LoVo (cell line): Measurements from ENCODE around the gene PCDHB11.
A peak's percentile ranks its signal among the peaks of the same experiment; 100 is the strongest.
"Not testable (repeated sequence)": the region's sequence is repeated elsewhere in the genome, so short reads cannot be mapped to it uniquely, and the experiment has no call there.

Source experiments
- DNase-seq: peaks from one replicate; pipeline ENCODE4 v3.0.0-alpha.2; 2016; ENCODE audit warnings: low spot score

PCDHB11 gene

DNA sequence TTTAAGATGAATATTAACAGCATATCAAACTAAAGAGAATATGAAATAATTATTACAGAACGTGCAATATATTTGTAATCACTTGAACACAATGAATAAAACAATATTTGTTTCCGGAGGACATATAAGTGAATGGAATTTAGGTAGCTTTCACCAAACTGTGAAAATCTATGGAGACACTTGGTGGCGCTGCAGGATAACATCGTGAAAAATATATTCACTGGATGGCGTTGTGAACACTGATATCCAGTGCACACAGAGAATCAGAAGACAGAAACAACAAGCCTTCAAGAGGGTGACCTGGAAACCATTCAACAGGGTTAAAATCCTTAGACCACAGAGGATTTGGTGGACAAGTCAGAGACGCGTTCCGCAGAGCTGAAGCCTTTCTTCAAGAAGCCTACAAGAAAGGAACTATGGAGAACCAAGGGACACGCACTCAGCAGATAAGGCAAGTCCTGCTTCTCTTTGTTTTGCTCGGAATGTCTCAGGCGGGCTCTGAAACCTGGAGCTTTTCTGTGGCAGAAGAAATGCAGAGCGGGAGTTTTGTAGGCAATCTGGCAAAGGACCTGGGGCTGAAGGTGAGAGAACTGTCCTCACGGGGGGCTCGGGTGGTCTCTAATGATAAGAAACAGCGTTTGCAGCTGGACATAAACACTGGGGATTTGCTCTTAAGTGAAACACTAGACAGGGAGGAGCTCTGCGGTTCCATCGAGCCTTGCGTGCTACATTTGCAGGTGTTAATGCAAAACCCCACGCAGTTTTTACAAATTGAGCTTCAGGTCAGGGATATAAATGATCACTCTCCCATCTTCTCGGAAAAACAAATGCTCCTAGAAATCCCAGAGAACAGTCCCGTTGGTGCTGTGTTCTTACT, at the start of gene PCDHB11:
PCDHB11 (plus strand) TSS at position 269 of the 877 bp plus-strand sequence; CDS start at position 417, 148 bp downstream.
- DNase-seq: no peak

DNA sequence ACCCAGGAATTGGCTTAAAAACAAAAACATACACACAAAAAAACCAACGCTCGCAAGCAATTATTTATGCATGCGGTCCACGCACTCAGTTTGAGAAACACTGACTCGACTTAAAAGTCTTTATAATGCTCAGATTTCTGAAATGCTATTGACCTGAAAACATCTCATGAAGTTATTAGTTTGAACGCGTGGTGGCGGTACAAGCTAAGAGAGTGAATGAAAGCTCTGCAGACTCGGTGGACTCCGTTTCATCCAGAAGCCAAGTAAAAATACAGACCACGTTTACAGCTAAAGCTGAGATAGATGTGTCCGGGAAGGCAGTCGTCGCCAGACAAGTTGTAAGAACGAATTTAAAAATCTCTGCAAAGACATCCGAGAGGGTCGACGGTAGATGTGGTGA, 49.6 kb upstream of the PCDHB11 start, which contains the start of gene PCDHB6:
PCDHB6 (plus strand) TSS at position 246 of the 400 bp plus-strand sequence. CDS start 201 bp downstream, outside the sequence.
- no peak for DNase-seq

DNA sequence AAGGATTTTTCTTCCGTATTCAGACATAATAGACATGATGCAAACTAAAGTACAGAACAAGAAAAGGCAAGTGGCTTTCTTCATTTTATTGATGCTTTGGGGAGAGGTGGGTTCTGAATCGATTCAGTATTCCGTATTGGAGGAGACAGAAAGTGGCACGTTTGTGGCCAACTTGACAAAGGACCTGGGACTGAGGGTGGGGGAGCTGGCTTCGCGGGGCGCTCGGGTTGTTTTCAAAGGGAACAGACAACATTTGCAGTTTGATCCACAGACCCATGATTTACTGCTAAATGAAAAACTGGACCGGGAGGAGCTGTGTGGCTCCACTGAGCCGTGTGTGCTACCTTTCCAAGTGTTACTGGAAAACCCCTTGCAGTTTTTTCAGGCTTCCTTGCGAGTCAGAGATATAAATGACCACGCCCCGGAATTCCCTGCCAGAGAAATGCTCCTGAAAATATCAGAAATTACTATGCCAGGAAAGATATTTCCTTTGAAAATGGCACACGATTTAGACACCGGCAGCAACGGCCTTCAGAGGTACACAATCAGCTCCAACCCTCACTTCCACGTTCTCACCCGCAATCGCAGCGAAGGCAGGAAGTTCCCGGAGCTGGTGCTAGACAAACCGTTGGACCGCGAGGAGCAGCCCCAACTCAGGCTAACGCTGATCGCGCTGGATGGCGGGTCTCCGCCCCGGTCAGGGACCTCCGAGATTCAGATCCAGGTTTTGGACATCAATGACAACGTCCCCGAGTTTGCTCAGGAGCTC, 49.0 kb upstream of the PCDHB11 start:
- DNase-seq: no peak

DNA sequence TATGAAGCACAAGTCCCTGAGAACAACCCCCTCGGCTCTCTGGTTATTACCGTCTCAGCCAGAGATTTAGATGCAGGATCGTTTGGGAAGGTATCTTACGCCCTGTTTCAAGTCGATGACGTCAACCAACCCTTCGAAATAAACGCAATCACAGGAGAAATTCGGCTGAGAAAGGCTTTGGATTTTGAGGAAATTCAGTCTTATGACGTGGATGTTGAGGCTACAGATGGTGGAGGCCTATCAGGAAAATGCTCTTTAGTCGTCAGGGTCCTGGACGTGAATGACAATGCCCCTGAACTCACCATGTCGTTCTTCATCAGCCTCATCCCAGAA, 48.5 kb upstream of the PCDHB11 start:
- no peak for DNase-seq

DNA sequence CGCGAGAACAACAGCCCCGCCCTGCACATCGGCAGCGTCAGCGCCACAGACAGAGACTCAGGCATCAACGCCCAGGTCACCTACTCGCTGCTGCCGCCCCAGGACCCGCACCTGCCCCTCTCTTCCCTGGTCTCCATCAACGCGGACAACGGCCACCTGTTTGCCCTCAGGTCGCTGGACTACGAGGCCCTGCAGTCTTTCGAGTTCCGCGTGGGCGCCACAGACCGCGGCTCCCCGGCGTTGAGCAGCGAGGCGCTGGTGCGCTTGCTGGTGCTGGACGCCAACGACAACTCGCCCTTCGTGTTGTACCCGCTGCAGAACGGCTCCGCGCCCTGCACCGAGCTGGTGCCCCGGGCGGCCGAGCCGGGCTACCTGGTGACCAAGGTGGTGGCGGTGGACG, 47.8 kb upstream of the PCDHB11 start:
- DNase-seq: not testable (repeated sequence)

DNA sequence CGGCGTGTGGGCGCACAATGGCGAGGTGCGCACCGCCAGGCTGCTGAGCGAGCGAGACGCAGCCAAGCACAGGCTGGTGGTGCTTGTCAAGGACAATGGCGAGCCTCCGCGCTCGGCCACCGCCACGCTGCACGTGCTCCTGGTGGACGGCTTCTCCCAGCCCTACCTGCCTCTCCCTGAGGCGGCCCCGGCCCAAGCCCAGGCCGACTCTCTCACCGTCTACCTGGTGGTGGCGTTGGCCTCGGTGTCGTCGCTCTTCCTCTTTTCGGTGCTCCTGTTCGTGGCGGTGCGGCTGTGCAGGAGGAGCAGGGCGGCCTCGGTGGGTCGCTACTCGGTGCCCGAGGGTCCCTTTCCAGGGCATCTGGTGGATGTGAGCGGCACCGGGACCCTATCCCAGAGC, 47.3 kb upstream of the PCDHB11 start:
- not testable (repeated sequence) for DNase-seq

DNA sequence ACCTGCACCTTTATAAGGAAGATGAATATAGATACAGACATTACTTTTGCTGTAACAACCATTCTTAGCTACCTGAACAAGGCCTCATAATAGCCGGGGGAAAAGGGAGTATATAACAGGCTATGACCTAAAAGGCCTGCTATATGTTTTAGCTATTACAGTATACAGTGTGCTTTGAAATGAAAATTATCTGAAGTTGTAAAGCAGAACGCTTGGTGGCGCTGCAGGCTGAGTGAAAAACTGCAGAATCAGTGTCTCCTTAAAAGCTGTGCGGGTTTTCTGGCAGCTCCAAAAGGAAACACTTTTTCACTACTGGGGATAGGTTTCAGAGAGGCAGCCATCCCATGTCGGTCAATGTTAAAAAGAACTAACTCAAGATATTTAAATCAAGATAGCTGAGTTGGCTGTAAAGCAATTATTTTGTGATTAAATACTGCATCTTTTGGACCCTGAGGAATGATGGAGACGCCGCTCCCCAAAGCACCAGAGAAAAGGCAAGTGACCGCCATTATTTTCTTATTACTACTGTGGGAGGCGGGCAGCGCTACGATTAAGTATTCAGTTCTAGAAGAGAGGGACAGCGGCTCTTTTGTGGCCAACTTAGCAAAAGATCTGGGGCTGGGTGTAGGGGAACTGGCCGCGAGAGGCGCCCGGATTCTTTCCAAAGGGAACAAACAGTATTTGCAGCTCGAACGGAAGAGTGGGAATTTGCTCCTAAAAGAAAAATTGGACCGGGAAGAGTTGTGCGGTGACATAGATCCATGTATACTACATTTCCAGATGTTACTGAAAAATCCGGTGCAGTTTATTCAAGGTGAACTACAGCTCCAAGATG, 43.7 kb upstream of the PCDHB11 start:
- DNase-seq: no peak

DNA sequence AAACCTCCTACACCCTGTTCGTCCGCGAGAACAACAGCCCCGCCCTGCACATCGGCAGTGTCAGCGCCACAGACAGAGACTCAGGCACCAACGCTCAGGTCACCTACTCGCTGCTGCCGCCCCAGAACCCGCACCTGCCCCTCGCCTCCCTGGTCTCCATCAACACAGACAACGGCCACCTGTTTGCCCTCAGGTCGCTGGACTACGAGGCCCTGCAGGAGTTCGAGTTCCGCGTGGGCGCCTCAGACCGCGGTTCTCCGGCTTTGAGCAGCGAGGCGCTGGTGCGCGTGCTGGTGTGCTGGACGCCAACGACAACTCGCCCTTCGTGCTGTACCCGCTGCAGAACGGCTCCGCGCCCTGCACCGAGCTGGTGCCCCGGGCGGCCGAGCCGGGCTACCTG, 42.1 kb upstream of the PCDHB11 start:
- not testable (repeated sequence) for DNase-seq

DNA sequence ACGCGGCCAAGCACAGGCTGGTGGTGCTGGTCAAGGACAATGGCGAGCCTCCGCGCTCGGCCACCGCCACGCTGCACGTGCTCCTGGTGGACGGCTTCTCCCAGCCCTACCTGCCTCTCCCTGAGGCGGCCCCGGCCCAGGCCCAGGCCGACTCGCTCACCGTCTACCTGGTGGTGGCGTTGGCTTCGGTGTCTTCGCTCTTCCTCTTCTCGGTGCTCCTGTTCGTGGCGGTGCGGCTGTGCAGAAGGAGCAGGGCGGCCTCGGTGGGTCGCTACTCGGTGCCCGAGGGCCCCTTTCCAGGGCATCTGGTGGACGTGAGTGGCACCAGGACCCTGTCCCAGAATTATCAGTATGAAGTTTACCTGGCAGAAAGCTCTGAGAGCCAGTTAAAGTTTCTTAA, 41.5 kb upstream of the PCDHB11 start:
- not testable (repeated sequence) for DNase-seq

DNA sequence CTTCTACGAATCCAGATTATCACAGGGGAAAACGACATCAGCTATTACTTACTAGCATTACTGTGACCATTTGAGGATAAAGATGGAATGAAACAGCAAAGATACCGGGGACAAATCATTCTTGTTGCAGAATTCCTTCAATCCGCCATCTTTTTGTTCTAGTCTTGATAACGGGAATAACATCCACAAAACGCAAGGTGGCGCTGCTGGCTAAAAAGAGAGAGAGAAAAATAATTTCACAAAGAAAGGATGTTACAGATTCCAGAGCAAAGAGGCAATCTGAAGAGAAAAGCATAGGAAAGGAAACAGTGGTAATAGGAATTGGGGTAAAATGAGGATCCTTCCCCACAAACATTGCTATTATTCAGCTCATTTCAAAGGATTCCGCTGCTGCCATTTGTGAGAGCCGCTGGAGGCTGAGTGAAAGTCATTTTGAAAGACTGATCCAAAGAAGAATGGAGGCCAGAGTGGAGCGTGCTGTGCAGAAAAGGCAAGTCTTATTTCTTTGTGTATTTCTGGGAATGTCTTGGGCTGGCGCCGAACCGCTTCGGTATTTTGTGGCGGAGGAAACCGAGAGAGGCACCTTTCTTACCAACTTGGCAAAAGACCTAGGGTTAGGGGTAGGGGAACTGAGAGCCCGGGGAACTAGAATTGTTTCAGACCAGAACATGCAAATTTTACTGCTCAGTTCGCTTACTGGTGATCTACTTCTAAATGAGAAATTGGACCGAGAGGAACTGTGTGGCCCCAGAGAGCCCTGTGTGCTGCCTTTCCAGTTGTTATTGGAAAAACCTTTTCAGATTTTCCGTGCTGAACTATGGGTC, 26.8 kb upstream of the PCDHB11 start, which contains the start of gene PCDHB7:
PCDHB7 (plus strand) TSS at position 264 of the 824 bp plus-strand sequence; CDS start at position 456, 192 bp downstream.
- DNase-seq: peak; percentile 11

DNA sequence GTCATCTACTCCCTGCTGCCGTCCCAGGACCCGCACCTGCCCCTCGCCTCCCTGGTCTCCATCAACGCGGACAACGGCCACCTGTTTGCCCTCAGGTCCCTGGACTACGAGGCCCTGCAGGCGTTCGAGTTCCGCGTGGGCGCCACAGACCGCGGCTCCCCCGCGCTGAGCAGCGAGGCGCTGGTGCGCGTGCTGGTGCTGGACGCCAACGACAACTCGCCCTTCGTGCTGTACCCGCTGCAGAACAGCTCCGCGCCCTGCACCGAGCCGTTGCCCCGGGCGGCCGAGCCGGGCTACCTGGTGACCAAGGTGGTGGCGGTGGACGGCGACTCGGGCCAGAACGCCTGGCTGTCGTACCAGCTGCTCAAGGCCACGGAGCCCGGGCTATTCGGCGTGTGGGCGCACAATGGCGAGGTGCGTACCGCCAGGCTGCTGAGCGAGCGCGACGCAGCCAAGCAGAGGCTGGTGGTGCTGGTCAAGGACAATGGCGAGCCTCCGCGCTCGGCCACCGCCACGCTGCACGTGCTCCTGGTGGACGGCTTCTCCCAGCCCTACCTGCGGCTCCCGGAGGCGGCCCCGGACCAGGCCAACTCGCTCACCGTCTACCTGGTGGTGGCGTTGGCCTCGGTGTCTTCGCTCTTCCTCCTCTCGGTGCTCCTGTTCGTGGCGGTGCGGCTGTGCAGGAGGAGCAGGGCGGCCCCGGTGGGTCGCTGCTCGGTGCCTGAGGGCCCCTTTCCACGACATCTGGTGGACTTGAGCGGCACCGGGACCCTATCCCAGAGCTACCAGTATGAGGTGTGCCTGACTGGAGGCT, 24.9 kb upstream of the PCDHB11 start:
- not testable (repeated sequence) for DNase-seq

DNA sequence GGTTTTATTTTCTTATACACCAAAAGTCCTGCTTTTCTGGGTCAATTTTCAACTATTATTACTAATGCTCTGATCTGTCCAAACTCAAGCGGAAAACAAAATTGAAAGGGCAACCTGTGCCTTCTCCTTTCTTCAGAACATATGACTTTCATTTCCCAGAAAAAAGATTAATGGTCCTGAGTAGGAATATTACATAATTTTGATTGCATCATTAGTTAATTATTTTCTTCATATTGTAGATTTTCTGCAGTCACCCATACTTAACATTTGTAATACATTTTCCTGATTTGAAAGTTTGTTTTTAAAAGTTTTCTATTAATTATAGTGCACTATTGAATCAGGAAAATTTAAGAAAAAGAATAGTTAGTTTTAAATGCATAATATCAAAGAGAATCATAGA, 23.5 kb upstream of the PCDHB11 start:
- no peak for DNase-seq

DNA sequence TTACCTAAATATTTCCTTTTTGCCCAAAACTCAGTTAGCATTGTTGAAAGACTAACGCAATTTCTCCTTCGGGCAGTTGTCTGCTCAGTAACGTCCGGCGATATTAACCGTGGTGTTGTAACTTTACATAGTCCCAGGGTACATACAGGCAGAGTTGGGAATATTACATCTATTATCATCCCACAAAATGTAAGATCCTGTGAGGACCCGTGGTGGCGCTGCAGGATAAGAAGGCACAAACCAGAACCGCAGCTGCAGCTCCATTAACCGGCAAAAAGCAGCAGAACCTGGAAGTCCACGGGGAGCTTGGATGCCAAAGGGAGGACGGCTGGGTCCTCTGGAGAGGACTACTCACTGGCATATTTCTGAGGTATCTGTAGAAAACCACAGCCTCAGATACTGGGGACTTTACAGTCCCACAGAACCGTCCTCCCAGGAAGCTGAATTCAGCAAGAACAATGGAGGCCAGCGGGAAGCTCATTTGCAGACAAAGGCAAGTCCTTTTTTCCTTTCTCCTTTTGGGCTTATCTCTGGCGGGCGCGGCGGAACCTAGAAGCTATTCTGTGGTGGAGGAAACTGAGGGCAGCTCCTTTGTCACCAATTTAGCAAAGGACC, 21.7 kb upstream of the PCDHB11 start, which contains the start of gene PCDHB8:
PCDHB8 (plus strand) TSS at position 214 of the 615 bp plus-strand sequence; CDS start at position 459, 245 bp downstream.
- DNase-seq: not testable (repeated sequence)

DNA sequence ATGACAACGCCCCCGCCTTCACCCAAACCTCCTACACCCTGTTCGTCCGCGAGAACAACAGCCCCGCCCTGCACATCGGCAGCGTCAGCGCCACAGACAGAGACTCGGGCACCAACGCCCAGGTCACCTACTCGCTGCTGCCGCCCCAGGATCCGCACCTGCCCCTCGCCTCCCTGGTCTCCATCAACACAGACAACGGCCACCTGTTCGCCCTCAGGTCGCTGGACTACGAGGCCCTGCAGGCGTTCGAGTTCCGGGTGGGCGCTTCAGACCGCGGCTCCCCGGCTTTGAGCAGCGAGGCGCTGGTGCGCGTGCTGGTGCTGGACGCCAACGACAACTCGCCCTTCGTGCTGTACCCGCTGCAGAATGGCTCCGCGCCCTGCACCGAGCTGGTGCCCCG, 20.1 kb upstream of the PCDHB11 start:
- not testable (repeated sequence) for DNase-seq

DNA sequence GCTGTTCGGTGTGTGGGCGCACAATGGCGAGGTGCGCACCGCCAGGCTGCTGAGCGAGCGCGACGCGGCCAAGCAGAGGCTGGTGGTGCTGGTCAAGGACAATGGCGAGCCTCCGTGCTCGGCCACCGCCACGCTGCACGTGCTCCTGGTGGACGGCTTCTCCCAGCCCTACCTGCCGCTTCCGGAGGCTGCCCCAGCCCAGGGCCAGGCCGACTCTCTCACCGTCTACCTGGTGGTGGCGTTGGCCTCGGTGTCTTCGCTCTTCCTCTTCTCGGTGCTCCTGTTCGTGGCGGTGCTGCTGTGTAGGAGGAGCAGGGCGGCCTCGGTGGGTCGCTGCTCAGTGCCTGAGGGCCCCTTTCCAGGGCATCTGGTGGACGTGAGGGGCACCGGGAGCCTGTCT, 19.6 kb upstream of the PCDHB11 start:
- not testable (repeated sequence) for DNase-seq

DNA sequence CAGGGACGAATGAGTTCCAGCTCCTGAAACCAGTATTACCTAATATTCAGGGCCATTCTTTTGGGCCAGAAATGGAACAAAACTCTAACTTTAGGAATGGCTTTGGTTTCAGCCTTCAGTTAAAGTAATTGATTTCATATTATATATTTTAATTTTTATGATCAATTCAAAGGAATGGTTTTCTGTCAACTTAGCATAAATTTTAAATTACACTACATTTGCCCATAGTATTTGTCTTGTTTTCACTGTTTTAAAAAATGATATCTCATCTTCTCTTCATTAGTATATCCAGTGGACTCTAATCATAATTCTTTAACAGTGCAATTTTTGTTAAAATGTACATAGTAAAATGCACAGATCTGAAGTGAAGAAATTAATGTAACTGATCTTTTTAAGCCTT, 19.1 kb upstream of the PCDHB11 start:
- no peak for DNase-seq

DNA sequence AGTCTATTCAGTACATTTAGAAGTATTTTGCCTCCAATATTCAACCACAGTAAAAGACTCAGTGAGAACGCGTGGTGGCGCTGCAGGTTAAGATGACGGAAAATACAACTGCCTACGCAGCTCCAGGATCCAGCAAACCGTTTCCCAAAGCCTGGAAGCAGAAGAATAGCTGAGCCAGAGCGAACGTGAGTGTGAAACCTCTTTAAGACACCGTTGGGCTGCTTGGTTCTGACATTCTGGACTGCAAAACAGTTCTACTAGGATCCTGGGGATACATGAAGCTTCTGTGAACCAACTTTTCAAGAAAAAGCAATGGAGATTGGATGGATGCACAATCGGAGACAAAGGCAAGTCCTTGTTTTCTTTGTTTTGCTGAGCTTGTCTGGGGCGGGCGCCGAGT, 17.2 kb upstream of the PCDHB11 start, which contains the start of gene PCDHB16:
PCDHB16 (plus strand) TSS at position 140 of the 400 bp plus-strand sequence; CDS start at position 313, 173 bp downstream.
- DNase-seq: no peak

DNA sequence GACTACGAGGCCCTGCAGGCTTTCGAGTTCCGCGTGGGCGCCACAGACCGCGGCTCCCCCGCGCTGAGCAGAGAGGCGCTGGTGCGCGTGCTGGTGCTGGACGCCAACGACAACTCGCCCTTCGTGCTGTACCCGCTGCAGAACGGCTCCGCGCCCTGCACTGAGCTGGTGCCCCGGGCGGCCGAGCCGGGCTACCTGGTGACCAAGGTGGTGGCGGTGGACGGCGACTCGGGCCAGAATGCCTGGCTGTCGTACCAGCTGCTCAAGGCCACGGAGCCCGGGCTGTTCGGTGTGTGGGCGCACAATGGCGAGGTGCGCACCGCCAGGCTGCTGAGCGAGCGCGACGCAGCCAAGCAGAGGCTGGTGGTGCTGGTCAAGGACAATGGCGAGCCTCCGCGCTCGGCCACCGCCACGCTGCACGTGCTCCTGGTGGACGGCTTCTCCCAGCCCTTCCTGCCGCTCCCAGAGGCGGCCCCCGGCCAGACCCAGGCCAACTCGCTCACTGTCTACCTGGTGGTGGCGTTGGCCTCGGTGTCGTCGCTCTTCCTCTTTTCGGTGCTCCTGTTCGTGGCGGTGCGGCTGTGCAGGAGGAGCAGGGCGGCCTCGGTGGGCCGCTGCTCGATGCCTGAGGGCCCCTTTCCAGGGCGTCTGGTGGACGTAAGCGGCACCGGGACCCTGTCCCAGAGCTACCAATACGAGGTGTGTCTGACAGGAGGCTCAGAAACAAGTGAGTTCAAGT, 15.1 kb upstream of the PCDHB11 start:
- not testable (repeated sequence) for DNase-seq
